Nucleus accumbens (tissue), 56 donors: ENCODE measurements around the gene GPR146.

Experiments
- DNase-seq, 56 donors: peaks; one replicate each; lab custom pipeline; 2025; lab: John Stamatoyannopoulos, UW

The GPR146 gene

GRCh38 chr7:1087952-1088920, 43.9 kb downstream of the GPR146 start, which contains the start of gene GPER1:
GPER1 (plus strand) TSS chr7:1088113; CDS start chr7:1091729, 3,616 bp downstream.
- DNase-seq = peak in 17 of 56 donors; percentile 7 to 57 (median 38)

GRCh38 chr7:1090236-1090635, 45.9 kb downstream of the GPR146 start:
- DNase-seq = no peak

- no peak for DNase-seq
Observed at GRCh38 chr7:1090686-1091643, 46.6 kb downstream of the GPR146 start.

- DNase-seq = no peak
Observed at GRCh38 chr7:1091644-1092027, 47.3 kb downstream of the GPR146 start.

- DNase-seq = no peak
Observed at GRCh38 chr7:1092161-1092632, 47.9 kb downstream of the GPR146 start.

- no peak for DNase-seq
Observed at GRCh38 chr7:1092806-1093501, 48.6 kb downstream of the GPR146 start.

- no peak for DNase-seq
Observed at GRCh38 chr7:1093502-1093843, 49.1 kb downstream of the GPR146 start.

GRCh38 chr7:1093916-1094508, 49.7 kb downstream of the GPR146 start:
- DNase-seq = no peak

- DNase-seq = no peak
Observed at GRCh38 chr7:1094870-1095269, 50.5 kb downstream of the GPR146 start.

- no peak for DNase-seq
Observed at GRCh38 chr7:1095621-1096155, 51.3 kb downstream of the GPR146 start.

- DNase-seq = peak in 6 of 56 donors; percentile 40 to 54 (median 46)
Observed at GRCh38 chr7:1096156-1097119, 52.1 kb downstream of the GPR146 start.

GRCh38 chr7:1097120-1097504, 52.8 kb downstream of the GPR146 start:
- peak in 1 of 56 donors; percentile 47 for DNase-seq

GRCh38 chr7:1098243-1099153, 54.2 kb downstream of the GPR146 start:
- no peak for DNase-seq

GRCh38 chr7:1099154-1099542, 54.8 kb downstream of the GPR146 start:
- DNase-seq = no peak

- no peak for DNase-seq
Observed at GRCh38 chr7:1099637-1100036, 55.3 kb downstream of the GPR146 start.

GRCh38 chr7:1100386-1100785, 56.0 kb downstream of the GPR146 start:
- DNase-seq = no peak

- peak in 18 of 56 donors; percentile 14 to 72 (median 41) for DNase-seq
Observed at GRCh38 chr7:1100834-1101562, 56.7 kb downstream of the GPR146 start.
